ES-I3 (cell line): Measurements from ENCODE around the gene IGSF21.

Experiments used
- H3K36me3 ChIP-seq: 2 replicates; pipeline ENCODE4 v1.6.1; 2013; ENCODE audit warnings: mild to moderate bottlenecking, low read length, control low read depth, moderate library complexity; ENCODE audit not compliant: insufficient read depth
- H3K4me1 ChIP-seq: 2 replicates; pipeline ENCODE4 v1.6.1; 2013; ENCODE audit warnings: mild to moderate bottlenecking, control low read depth, low read length; ENCODE audit not compliant: insufficient read depth
- H3K9ac ChIP-seq: 2 replicates; pipeline ENCODE4 v1.6.1; 2013; ENCODE audit warnings: low read depth, mild to moderate bottlenecking, low read length, moderate library complexity
- H3K9me3 ChIP-seq: 2 replicates; pipeline ENCODE4 v1.6.1; 2013; ENCODE audit warnings: mild to moderate bottlenecking, low read length, moderate library complexity; ENCODE audit not compliant: control insufficient read depth, insufficient read depth

Gene IGSF21

GRCh38 chr1:18237371-18237770 is 129.8 kb downstream of the IGSF21 start:
- Histone ChIP-seq H3K4me1 (peaks cover 25% of the 10 kb centered on the region), H3K36me3 (no peaks in the 10 kb centered on the region), H3K9ac (no peak overlapping the region), H3K9me3 (no peaks in the 10 kb centered on the region)

- no peaks in the 10 kb centered on the region for H3K36me3 ChIP-seq
- H3K9ac ChIP-seq = no peak overlapping the region
- H3K4me1 ChIP-seq = peaks cover 17% of the 10 kb centered on the region
- H3K9me3 ChIP-seq = no peaks in the 10 kb centered on the region
Measured at GRCh38 chr1:18238190-18238589, 130.6 kb downstream of the IGSF21 start.

- Histone ChIP-seq H3K4me1 (peaks cover 7% of the 10 kb centered on the region), H3K9ac (no peak overlapping the region), H3K9me3 (no peaks in the 10 kb centered on the region), H3K36me3 (no peaks in the 10 kb centered on the region)
Measured at GRCh38 chr1:18239671-18240070, 132.1 kb downstream of the IGSF21 start.

GRCh38 chr1:18240906-18241305 is 133.3 kb downstream of the IGSF21 start:
- Histone ChIP-seq H3K9ac (no peak overlapping the region), H3K9me3 (no peaks in the 10 kb centered on the region), H3K4me1 (peaks cover 12% of the 10 kb centered on the region), H3K36me3 (no peaks in the 10 kb centered on the region)

- H3K4me1 ChIP-seq = peaks cover 13% of the 10 kb centered on the region
- H3K9ac ChIP-seq = no peak overlapping the region
- H3K9me3 ChIP-seq = no peaks in the 10 kb centered on the region
- H3K36me3 ChIP-seq = no peaks in the 10 kb centered on the region
Measured at GRCh38 chr1:18241891-18242290, 134.3 kb downstream of the IGSF21 start.

- H3K9ac ChIP-seq = no peak overlapping the region
- H3K9me3 ChIP-seq = no peaks in the 10 kb centered on the region
- H3K4me1 ChIP-seq = peaks cover 10% of the 10 kb centered on the region
- no peaks in the 10 kb centered on the region for H3K36me3 ChIP-seq
Measured at GRCh38 chr1:18243503-18244175, 136.0 kb downstream of the IGSF21 start.

- Histone ChIP-seq H3K4me1 (peaks cover 6% of the 10 kb centered on the region; the same call in 1 of the 2 replicates), H3K36me3 (no peaks in the 10 kb centered on the region), H3K9me3 (no peaks in the 10 kb centered on the region), H3K9ac (no peak overlapping the region)
Measured at GRCh38 chr1:18244762-18245161, 137.2 kb downstream of the IGSF21 start.

GRCh38 chr1:18245647-18246046 is 138.0 kb downstream of the IGSF21 start:
- H3K9me3 ChIP-seq = no peaks in the 10 kb centered on the region
- H3K36me3 ChIP-seq = no peaks in the 10 kb centered on the region
- peaks cover 6% of the 10 kb centered on the region; the same call in 1 of the 2 replicates for H3K4me1 ChIP-seq
- H3K9ac ChIP-seq = no peak overlapping the region

- H3K36me3 ChIP-seq = no peaks in the 10 kb centered on the region
- H3K4me1 ChIP-seq = peaks cover 6% of the 10 kb centered on the region; the same call in 1 of the 2 replicates
- no peaks in the 10 kb centered on the region for H3K9me3 ChIP-seq
Measured at GRCh38 chr1:18246543-18246942, 138.9 kb downstream of the IGSF21 start.

GRCh38 chr1:18247151-18247550 is 139.6 kb downstream of the IGSF21 start:
- Histone ChIP-seq H3K9ac (no peak overlapping the region), H3K4me1 (peaks cover 6% of the 10 kb centered on the region; the same call in 1 of the 2 replicates), H3K9me3 (no peaks in the 10 kb centered on the region)

More at GRCh38 chr1:18246543-18246942, 138.9 kb downstream of the IGSF21 start:
- H3K9ac ChIP-seq = no peak overlapping the region

GRCh38 chr1:18249631-18250030 is 142.0 kb downstream of the IGSF21 start:
- peaks cover 6% of the 10 kb centered on the region; the same call in 1 of the 2 replicates for H3K4me1 ChIP-seq
- no peak overlapping the region for H3K9ac ChIP-seq
- no peaks in the 10 kb centered on the region for H3K9me3 ChIP-seq
- H3K36me3 ChIP-seq = no peaks in the 10 kb centered on the region

More at GRCh38 chr1:18247151-18247550, 139.6 kb downstream of the IGSF21 start:
- H3K36me3 ChIP-seq = no peaks in the 10 kb centered on the region

GRCh38 chr1:18253093-18253492 is 145.5 kb downstream of the IGSF21 start:
- H3K9me3 ChIP-seq = no peaks in the 10 kb centered on the region
- H3K9ac ChIP-seq = no peak overlapping the region
- H3K36me3 ChIP-seq = no peaks in the 10 kb centered on the region
- no peaks in the 10 kb centered on the region for H3K4me1 ChIP-seq

GRCh38 chr1:18256282-18257235 is 149.0 kb downstream of the IGSF21 start:
- no peaks in the 10 kb centered on the region for H3K36me3 ChIP-seq

GRCh38 chr1:18257778-18258177 is 150.2 kb downstream of the IGSF21 start:
- no peaks in the 10 kb centered on the region for H3K9me3 ChIP-seq
- H3K9ac ChIP-seq = no peak overlapping the region
- no peaks in the 10 kb centered on the region for H3K36me3 ChIP-seq
- H3K4me1 ChIP-seq = 0 out of 2 replicates have a peak, but pooled peaks cover 4% of the 10 kb centered on the region

More at GRCh38 chr1:18256282-18257235, 149.0 kb downstream of the IGSF21 start:
- no peaks in the 10 kb centered on the region for H3K9me3 ChIP-seq
- no peak overlapping the region for H3K9ac ChIP-seq
- 0 out of 2 replicates have a peak, but pooled peaks cover 1% of the 10 kb centered on the region for H3K4me1 ChIP-seq
